ENCODE data around the gene HSP90B1. TPM values are rescaled to one million over a fixed set of nuclear protein-coding genes. Genes with fewer than 3 reads are reported as not detected.

Gene HSP90B1
- total RNA-seq, 1 donor from 2014 or later, result 350 TPM

GRCh38 chr12:103924761-103925641 is 5.2 kb upstream of the HSP90B1 start:
- no peak for ATAC-seq

GRCh38 chr12:103928682-103929045 is 1.5 kb upstream of the HSP90B1 start:
- DNase-seq (peak; percentile 36), ATAC-seq (no peak)
- intact Hi-C loops (cut with micrococcal nuclease), result no loop called here

More at GRCh38 chr12:103924761-103925641, 5.2 kb upstream of the HSP90B1 start:
- DNase-seq, result no peak
- intact Hi-C loops (cut with micrococcal nuclease), result no loop called here

GRCh38 chr12:103929046-103929783 is 995 bp upstream of the HSP90B1 start:
- ATAC-seq, result peak; percentile 69
- intact Hi-C loops (cut with micrococcal nuclease), result no loop called here

GRCh38 chr12:103929784-103930033 is 501 bp upstream of the HSP90B1 start:
- ATAC-seq (no peak), DNase-seq (no peak)
- intact Hi-C loops (cut with micrococcal nuclease), result no loop called here

More at GRCh38 chr12:103929046-103929783, 995 bp upstream of the HSP90B1 start:
- peak; percentile 88 for DNase-seq

- DNase-seq (peak; percentile 60), ATAC-seq (peak; percentile 34)
- intact Hi-C loops (cut with micrococcal nuclease), result no loop called here
These were observed 851 bp downstream of the HSP90B1 start for GRCh38 chr12:103930787-103931735.

DNA sequence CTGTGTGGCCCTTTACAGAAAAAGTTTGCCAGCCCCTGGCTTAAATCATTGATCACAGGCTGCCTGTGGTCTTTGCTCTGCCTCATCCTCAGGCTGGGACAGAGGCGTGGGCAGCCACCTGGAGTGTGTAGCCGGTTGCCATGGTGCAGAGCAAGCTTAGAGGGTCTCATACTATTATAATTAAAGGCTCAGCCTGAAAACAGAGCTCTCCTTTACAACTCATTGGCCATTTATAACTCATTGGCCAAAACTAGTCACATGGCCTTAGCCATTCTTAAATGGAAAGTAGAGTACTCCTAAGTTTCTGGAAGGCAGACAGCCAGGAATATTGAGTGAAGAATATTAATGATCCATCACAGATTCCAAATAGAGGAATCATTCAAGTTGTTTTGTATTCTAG is 3.0 kb downstream of the HSP90B1 start:
- DNase-seq (no peak), ATAC-seq (no peak)
- intact Hi-C loops (cut with micrococcal nuclease), result no loop called here

DNA sequence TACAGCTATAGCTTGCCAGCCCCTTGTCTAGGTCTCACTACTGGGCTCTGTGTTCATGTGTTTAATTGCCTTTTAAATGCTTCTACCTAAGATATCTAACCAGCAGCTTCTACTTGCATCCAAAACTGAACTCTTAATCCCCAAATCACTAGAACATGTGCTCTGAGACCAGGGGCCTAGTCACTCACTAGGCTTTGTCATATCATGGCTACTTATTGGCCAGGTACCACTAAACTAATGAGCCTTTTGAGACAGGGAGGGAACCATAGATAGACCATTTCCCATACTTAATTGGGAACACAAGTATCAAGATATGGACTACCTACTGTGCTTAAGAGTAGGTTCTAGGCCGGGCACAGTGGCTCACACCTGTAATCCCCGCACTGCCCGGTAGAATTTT is 6.5 kb downstream of the HSP90B1 start:
- intact Hi-C loops (cut with micrococcal nuclease), result no loop called here
- DNase-seq (no peak), ATAC-seq (no peak)

GRCh38 chr12:103944964-103945363 is 14.8 kb downstream of the HSP90B1 start:
- DNase-seq (no peak), ATAC-seq (no peak)
- intact Hi-C loops (cut with micrococcal nuclease), result no loop called here

DNA sequence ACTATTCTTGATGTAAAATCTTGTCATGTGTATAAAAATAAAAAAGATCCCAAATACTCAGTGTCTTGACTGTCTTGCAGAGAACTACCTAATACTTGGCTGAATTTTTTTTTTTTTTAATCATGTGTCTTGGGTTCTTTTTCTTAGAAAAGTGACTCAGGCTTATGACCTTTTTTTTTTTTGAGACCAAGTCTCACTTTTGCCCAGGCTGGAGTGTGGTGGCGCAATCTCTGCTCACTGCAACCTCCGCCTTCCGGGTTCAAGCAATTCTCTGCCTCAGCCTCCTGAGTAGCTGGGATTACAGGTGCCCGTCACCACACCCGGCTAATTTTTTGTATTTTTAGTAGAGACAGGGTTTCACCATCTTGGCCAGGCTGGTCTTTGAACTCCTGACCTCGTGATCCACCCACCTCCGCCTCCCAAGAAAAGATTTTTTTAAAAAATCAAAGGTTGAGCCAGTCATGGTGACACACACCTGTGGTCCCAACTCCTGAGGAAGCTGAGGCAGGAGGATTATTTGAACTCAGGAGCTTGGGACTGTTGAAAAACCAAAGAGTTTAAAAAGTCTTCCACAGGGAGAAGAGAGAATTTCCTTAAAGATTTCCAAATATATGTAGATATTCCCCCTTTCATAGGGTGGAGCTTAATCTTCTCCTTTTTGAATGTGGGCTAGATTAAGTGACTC is 17.8 kb downstream of the HSP90B1 start:
- ATAC-seq (no peak), DNase-seq (no peak)
- intact Hi-C loops (cut with micrococcal nuclease), result no loop called here

DNA sequence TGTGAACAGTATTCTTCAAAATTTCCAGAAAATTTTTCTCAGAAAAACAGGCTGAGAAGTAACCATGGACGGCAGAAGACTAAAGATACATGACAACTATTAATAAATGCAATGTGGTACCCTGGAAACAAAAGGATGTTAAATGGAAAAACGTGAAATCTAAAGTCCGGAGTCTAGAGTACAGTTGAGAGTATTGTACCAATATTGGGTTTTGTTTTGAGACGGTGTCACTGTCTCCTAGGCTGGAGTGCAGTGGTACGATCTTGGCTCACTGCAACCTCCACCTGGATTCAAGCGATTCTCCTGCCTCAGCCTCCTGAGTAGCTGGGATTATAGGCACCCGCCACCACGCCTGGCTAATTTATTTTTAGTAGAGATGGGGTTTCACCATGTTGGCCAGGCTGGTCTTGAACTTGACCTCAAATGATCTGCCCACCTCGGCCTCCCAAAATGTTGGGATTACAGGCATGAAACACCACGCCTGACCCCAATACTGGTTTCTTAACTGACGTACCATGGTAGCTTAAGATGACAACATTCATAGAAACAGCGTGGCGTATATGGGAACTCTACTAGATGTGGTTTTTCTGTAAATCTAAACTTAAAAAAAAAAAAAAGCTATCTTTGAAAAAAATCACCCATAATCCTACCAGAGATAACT is 18.7 kb downstream of the HSP90B1 start:
- ATAC-seq (no peak), DNase-seq (no peak)
- intact Hi-C loops (cut with micrococcal nuclease), result no loop called here

- no peak for DNase-seq
- no peak for ATAC-seq
- intact Hi-C loops (cut with micrococcal nuclease), result no loop called here
These were observed 22.3 kb downstream of the HSP90B1 start for GRCh38 chr12:103952497-103952896.

DNA sequence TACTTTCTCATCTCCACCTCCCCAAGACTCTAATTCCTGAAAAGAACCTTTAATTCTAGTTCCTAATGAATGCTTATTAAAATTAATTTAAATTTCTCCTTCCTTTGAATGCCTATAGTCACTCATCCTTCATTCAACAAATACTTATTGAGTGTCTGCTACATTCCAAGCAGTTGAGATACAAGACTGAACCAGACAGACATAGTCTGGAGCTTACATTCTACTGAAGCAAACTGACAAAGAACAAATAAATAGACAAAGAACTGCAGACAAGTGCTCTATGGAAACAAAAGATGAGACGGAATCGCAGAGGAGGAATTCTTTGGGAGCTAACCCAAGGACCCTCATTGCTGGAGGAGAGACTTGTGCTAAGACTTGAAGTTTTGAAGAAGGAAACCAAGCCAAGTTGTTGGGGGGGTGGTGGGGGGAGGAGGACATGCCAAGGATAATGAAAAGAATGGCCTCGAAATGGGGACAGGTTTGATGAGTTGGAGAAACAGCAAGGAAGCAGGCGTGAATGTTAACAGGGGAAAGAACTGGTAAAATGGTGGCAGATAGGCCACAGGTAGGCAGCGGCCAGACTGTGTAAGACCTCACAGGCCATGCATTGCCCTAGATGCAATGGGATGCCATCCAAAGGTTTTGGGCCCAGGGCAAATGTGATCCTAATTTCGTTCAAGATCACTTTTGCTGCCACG is 25.8 kb downstream of the HSP90B1 start:
- DNase-seq, result no peak
- peak; percentile 5 for ATAC-seq
- intact Hi-C loops (cut with micrococcal nuclease), result no loop called here

- no peak for DNase-seq
- intact Hi-C loops (cut with micrococcal nuclease), result no loop called here
- ATAC-seq, result peak; percentile 57
These were observed 26.4 kb downstream of the HSP90B1 start for GRCh38 chr12:103956509-103957027.

DNA sequence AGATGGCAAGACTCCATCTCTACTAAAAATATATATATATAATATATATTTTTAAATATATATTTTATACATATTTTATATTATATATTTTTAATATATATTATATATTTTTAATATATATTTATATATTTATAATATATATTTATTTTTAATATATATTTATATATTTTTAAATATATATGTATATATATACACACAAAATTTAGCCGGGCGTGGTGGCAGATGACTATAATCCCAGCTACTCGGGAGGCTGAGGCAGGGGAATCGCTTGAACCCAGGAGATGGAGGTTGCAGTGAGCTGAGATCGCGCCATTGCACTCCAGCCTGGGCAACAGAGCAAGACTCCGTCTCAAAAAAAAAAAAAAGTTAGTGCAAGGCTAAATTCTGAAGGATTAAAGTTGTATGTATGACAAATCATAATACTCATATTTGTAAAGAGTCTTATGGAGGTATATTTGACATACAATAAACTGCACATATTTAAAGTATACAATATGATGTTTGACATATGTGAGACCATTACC is 27.7 kb downstream of the HSP90B1 start:
- no peak for ATAC-seq
- DNase-seq, result no peak
- intact Hi-C loops (cut with micrococcal nuclease), result no loop called here

DNA sequence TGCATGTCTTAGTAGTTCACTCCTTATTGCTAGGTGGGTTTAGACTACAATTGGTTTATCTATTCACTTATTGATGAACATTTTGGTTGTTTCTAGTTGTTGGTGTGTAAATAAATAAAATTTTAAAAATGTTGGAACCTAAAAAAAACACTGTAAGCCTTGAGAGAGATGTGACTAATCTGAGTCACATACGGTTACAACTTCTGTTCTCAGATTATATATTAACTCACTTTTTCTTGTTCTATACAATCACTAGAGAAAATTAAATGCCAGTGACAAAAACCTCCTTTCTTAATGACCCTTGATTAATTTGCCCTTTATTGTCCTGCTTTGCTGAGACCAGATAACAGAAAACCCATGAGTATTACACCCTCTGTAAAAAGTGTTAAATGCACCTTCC is 28.4 kb downstream of the HSP90B1 start:
- DNase-seq (no peak), ATAC-seq (no peak)
- intact Hi-C loops (cut with micrococcal nuclease), result no loop called here

DNA sequence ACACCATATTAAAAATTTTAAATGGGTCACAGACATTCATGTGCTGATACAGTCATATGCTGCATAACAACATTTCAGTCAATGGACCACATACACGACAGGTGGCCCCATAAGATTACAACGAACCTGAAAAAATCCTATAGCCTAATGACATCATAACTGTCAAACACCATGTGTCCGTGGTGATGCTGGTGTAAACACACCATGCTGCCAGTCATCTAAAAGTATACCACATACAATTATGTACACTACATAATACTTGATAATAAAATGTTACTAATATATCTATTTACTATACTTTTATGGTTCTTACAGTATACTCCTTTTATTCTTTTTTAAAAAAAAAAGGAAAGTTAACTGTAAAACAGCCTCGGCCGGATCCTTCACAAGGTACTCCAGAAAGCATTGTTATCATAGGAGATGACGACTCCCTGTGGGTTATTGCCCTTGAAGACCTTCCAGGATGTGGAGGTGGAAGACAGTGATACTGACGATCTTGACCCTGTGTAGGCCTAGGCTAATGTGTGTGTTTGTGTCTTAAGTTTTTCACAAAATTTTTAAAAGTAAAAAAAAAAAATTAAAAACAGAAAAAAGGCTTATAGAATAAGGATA is 30.5 kb downstream of the HSP90B1 start:
- DNase-seq (no peak), ATAC-seq (no peak)
- intact Hi-C loops (cut with micrococcal nuclease), result no loop called here

- DNase-seq (no peak), ATAC-seq (no peak)
- intact Hi-C loops (cut with micrococcal nuclease), result no loop called here
These were observed 32.3 kb downstream of the HSP90B1 start for GRCh38 chr12:103962493-103962892.

Measured in left ventricle myocardium superior (tissue), 1 donor.